GM21723 (cell line): ENCODE results near the gene CKS1B.
"Not testable (repeated sequence)": the region's sequence is repeated elsewhere in the genome, so short reads cannot be mapped to it uniquely, and the experiment has no call there.

ENCODE experiments used
- ATAC-seq: cut with Tn5 transposase; IDR thresholded peaks from one replicate; pipeline ENCODE4 v1.9.1; 2021; ENCODE audit warnings: mild to moderate bottlenecking, moderate library complexity; ENCODE audit not compliant: unreplicated experiment

Gene CKS1B

GRCh38 chr1:154962156-154962749, 12.2 kb upstream of the CKS1B start:
- peak; percentile 3 for ATAC-seq

- ATAC-seq = no peak
Measured at GRCh38 chr1:154962795-154963330, 11.6 kb upstream of the CKS1B start.

- ATAC-seq = no peak
Measured at GRCh38 chr1:154963643-154964042, 10.8 kb upstream of the CKS1B start.

GRCh38 chr1:154964359-154964758, 10.1 kb upstream of the CKS1B start:
- ATAC-seq = no peak

- ATAC-seq = no peak
Measured at GRCh38 chr1:154966111-154966510, 8.4 kb upstream of the CKS1B start.

GRCh38 chr1:154967331-154967950, 7.0 kb upstream of the CKS1B start:
- ATAC-seq = no peak

GRCh38 chr1:154968731-154969130, 5.8 kb upstream of the CKS1B start:
- ATAC-seq = no peak

GRCh38 chr1:154969246-154969645, 5.2 kb upstream of the CKS1B start:
- no peak for ATAC-seq

GRCh38 chr1:154969860-154970452, 4.5 kb upstream of the CKS1B start:
- ATAC-seq = no peak

GRCh38 chr1:154970631-154971340, 3.7 kb upstream of the CKS1B start, which contains the start of gene SHC1:
Gene SHC1, minus strand, starts transcription at chr1:154970747. Its CDS starts 221 bp downstream, at chr1:154970526.
- no peak for ATAC-seq

- no peak for ATAC-seq
Measured at GRCh38 chr1:154971341-154971998, 3.0 kb upstream of the CKS1B start.

- no peak for ATAC-seq
Measured at GRCh38 chr1:154972213-154972516, 2.3 kb upstream of the CKS1B start.

GRCh38 chr1:154972517-154973343, 1.8 kb upstream of the CKS1B start:
- ATAC-seq = no peak

- peak; percentile 33 for ATAC-seq
Measured at GRCh38 chr1:154973344-154974101, 958 bp upstream of the CKS1B start.

GRCh38 chr1:154974808-154975408, 427 bp downstream of the CKS1B start:
- peak; percentile 45 for ATAC-seq

- ATAC-seq = no peak
Measured at GRCh38 chr1:154975409-154976059, 1.1 kb downstream of the CKS1B start.

- ATAC-seq = not testable (repeated sequence)
Measured at GRCh38 chr1:154977762-154978161, 3.3 kb downstream of the CKS1B start.

- ATAC-seq = no peak
Measured at GRCh38 chr1:154978360-154978759, 3.9 kb downstream of the CKS1B start.

- ATAC-seq = no peak
Measured at GRCh38 chr1:154982341-154982740, 7.9 kb downstream of the CKS1B start.
